PC-3 (cell line): ENCODE data around the gene RNF144B. TPM values are rescaled to one million over a fixed set of nuclear protein-coding genes. Genes with fewer than 3 reads are reported as not detected.

Experiments used
- ATAC-seq: fragments of 200-7000 bp; cut with Tn5 transposase; 2 replicates; pipeline ENCODE4 v1.9.1; 2020; ENCODE audit warnings: mild to moderate bottlenecking, moderate library complexity
- BruUV-seq: library from RNA; stranded (reverse); fragments of 400-500 nt; replicated peaks from 2 replicates; lab custom pipeline; 2021; lab: Mats Ljungman, UMichigan
- CTCF ChIA-PET: fragments of 300-600 bp; sonication (Branson Sonifier 250); formaldehyde crosslinking; loops from one replicate; lab custom pipeline; 2022; ENCODE audit warnings: antibody characterized with exemption; lab: Charles Lee
- POLR2A ChIA-PET: fragments of 300-600 bp; sonication (Branson Sonifier 250); formaldehyde crosslinking; loops from one replicate; lab custom pipeline; 2022; ENCODE audit warnings: antibody characterized with exemption; ENCODE audit not compliant: unreplicated experiment; lab: Charles Lee
- DNase-seq: peaks from one replicate; pipeline ENCODE4 v3.0.0-alpha.2; 2015
- H2AFZ ChIP-seq: fragments of 300-600 bp; sonication (generic); 2 replicates; pipeline ENCODE4 v1.6.0; 2016; ENCODE audit warnings: antibody characterized with exemption, low read length
- H3F3A ChIP-seq: fragments of 300-600 bp; sonication (generic); one replicate; pipeline ENCODE4 v1.6.0; 2017; ENCODE audit warnings: antibody characterized with exemption, low read length, control low read depth, mild to moderate bottlenecking; ENCODE audit not compliant: unreplicated experiment
- H3K27ac ChIP-seq: fragments of 300-600 bp; sonication (generic); 2 replicates; pipeline ENCODE4 v1.5.1; 2016; ENCODE audit warnings: mild to moderate bottlenecking, low read length
- H3K27me3 ChIP-seq: fragments of 300-600 bp; sonication (generic); 2 replicates; pipeline ENCODE4 v1.6.1; 2016; ENCODE audit warnings: low read length, mixed read lengths
- H3K36me3 ChIP-seq: fragments of 300-600 bp; sonication (generic); 2 replicates; pipeline ENCODE4 v1.6.1; 2016; ENCODE audit warnings: low read depth, mixed run types, low read length, mixed read lengths
- H3K4me1 ChIP-seq: fragments of 300-600 bp; sonication (generic); 2 replicates; pipeline ENCODE4 v1.5.1; 2016; ENCODE audit warnings: low read length; ENCODE audit not compliant: insufficient read depth
- H3K4me2 ChIP-seq: fragments of 300-600 bp; sonication (generic); 2 replicates; pipeline ENCODE4 v1.6.0; 2016; ENCODE audit warnings: low read length
- H3K4me3 ChIP-seq: fragments of 300-600 bp; sonication (generic); 2 replicates; pipeline ENCODE4 v1.5.1; 2016; ENCODE audit warnings: mild to moderate bottlenecking, low read length, mixed read lengths
- H3K79me2 ChIP-seq: fragments of 300-600 bp; sonication (generic); 2 replicates; pipeline ENCODE4 v1.6.1; 2017; ENCODE audit warnings: low read length, mixed read lengths
- H3K9ac ChIP-seq: fragments of 300-600 bp; sonication (generic); 2 replicates; pipeline ENCODE4 v1.6.0; 2016; ENCODE audit warnings: mild to moderate bottlenecking, low read length
- H3K9me2 ChIP-seq: fragments of 300-600 bp; sonication (generic); replicated peaks from 2 replicates; pipeline ENCODE4 v1.6.1; 2016; ENCODE audit warnings: mixed run types, low read length, mixed read lengths
- H3K9me3 ChIP-seq: fragments of 300-600 bp; sonication (generic); 2 replicates; pipeline ENCODE4 v1.6.1; 2016; ENCODE audit warnings: low read length, mixed read lengths
- H4K20me1 ChIP-seq: fragments of 300-600 bp; sonication (generic); 2 replicates; pipeline ENCODE4 v1.6.1; 2016; ENCODE audit warnings: low read length, mixed read lengths
- EZH2 ChIP-seq: fragments of 300-600 bp; sonication (generic); IDR thresholded peaks from one replicate; pipeline ENCODE4 v1.6.1; 2017; ENCODE audit warnings: antibody characterized with exemption, mild to moderate bottlenecking, low read length; ENCODE audit not compliant: unreplicated experiment
- EZH2phosphoT487 ChIP-seq: fragments of 300-600 bp; sonication (generic); IDR thresholded peaks from 2 replicates; pipeline ENCODE4 v1.6.1; 2018; ENCODE audit warnings: mild to moderate bottlenecking, antibody characterized with exemption, low read length, borderline replicate concordance
- intact Hi-C: fragments of 100-400 bp; cut with micrococcal nuclease; formaldehyde crosslinking; loops from 2 replicates; pipeline ENCODE4 v1.9.0; 2023
- total RNA-seq: library from RNA; depleted of rRNA; stranded (reverse); fragments of >200 nt; gene quantifications from 2 replicates; pipeline ENCODE4 v1.2.3, GENCODE V29; 2014; rRNA removed
- TF ChIP-seq, protein P1 (sequence below): fragments of 300-600 bp; sonication (generic); conservative IDR thresholded peaks from 2 replicates; pipeline ENCODE4 v1.5.1; 2017; ENCODE audit warnings: antibody characterized with exemption, low read depth, mild to moderate bottlenecking, low read length

Gene RNF144B
- total RNA-seq, 1 experiment from 2014 or later, result 4.6 TPM

DNA sequence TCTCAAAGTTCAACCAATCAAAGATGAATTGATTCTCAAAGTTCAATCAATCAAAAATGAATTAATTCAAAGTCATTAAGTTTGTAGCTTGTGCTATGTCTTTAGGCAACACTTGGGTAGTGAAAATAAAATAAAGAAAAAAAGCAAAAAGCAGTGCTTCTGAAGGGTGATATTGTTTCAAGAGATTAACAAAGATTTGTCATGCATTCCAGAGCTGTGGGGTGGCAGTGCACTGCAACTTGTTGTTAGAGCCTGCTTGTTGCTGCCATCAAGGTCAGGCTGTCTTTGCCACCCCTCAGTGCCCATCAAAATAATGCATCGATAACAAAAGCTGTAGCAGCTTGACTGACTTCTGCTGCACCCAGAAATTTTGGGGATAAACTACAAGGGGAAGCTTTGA, 128.6 kb downstream of the RNF144B start:
- Histone ChIP-seq H3K9ac (no peak overlapping the region), H3K36me3 (no peaks in the 10 kb centered on the region), H2AFZ (no peak overlapping the region), H3K4me2 (0 out of 2 replicates have a peak overlapping the region, but pooled peaks have one; percentile 9), H3K9me2 (no peaks in the 10 kb centered on the region), H3F3A (no peaks in the 10 kb centered on the region), H3K79me2 (no peaks in the 10 kb centered on the region), H3K27me3 (no peaks in the 10 kb centered on the region), H3K27ac (no peak overlapping the region), H3K4me1 (peaks cover 8% of the 10 kb centered on the region; the same call in 1 of the 2 replicates), H3K9me3 (no peaks in the 10 kb centered on the region), H3K4me3 (no peak overlapping the region), H4K20me1 (no peaks in the 10 kb centered on the region)
- peak; percentile 41 for DNase-seq
- TF ChIP-seq EZH2 (no peak), EZH2phosphoT487 (no peak)
- TF ChIP-seq, protein P1, sequence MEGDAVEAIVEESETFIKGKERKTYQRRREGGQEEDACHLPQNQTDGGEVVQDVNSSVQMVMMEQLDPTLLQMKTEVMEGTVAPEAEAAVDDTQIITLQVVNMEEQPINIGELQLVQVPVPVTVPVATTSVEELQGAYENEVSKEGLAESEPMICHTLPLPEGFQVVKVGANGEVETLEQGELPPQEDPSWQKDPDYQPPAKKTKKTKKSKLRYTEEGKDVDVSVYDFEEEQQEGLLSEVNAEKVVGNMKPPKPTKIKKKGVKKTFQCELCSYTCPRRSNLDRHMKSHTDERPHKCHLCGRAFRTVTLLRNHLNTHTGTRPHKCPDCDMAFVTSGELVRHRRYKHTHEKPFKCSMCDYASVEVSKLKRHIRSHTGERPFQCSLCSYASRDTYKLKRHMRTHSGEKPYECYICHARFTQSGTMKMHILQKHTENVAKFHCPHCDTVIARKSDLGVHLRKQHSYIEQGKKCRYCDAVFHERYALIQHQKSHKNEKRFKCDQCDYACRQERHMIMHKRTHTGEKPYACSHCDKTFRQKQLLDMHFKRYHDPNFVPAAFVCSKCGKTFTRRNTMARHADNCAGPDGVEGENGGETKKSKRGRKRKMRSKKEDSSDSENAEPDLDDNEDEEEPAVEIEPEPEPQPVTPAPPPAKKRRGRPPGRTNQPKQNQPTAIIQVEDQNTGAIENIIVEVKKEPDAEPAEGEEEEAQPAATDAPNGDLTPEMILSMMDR, result no peak
- BruUV-seq, result no TSS peak
- ChIA-PET CTCF (interaction anchor here (0.6 kb wide), 1 partner anchor 950 kb away, joined by 3 read pairs; no protein-coding TSS in a partner anchor), POLR2A (interaction anchor here (0.6 kb wide), 1 partner anchor 216 kb away, joined by 4 read pairs; no protein-coding TSS in a partner anchor)
- peak; percentile 72 for ATAC-seq
- intact Hi-C loops, result no loop called here

Other genes with a start within 250 kb of the RNF144B start
- gene TPMT, start 232.3 kb upstream of the RNF144B start, total RNA-seq, result 17.5 and 19.8 TPM in 2 replicates
- 25.0 and 31.1 TPM in 2 replicates for gene KDM1B, start 231.9 kb upstream of the RNF144B start, total RNA-seq
- gene DEK, start 122.8 kb upstream of the RNF144B start, total RNA-seq, result 155 and 170 TPM in 2 replicates